ENCODE results near the gene CLEC16A. TPM values are rescaled to one million over a fixed set of nuclear protein-coding genes. Genes with fewer than 3 reads are reported as not detected.
A peak's percentile ranks its signal among the peaks of the same experiment; 100 is the strongest.

Gene CLEC16A
- total and polyA plus RNA-seq, 9 of the 15 experiments (the other 6 are each of a cell fraction or from before 2014, with no cell fraction given): 1.00 to 22.3 (median 10.0) TPM

GRCh38 chr16:11085916-11086315 lies 141.6 kb downstream of the CLEC16A start:
- H3K27ac ChIP-seq (ENCODE audit: extremely low read depth, low read depth, low read length): no peak overlapping the region
- no peaks in the 10 kb centered on the region for H4K20me1 ChIP-seq (replicated peaks; ENCODE audit: control insufficient read depth, insufficient read depth, low read length)
- CTCF ChIA-PET (ENCODE audit: low intra/inter-chr PET ratio): no interaction called here
- 97% methylated on average over 5 of the region's 5 CpGs for WGBS (ENCODE audit: insufficient coverage, low coverage, missing lambda C conversion rate)
- H3K9me1 ChIP-seq (ENCODE audit: control insufficient read depth, insufficient read depth, low read length): no peaks in the 10 kb centered on the region
- BruUV-seq (replicated peaks): no TSS peak
- peak overlapping the region in 1 of 2 experiments; percentile 7; a peak in 1 of 4 replicates for H3K9ac ChIP-seq (ENCODE audit: insufficient read depth in 1 of 2, low read depth in 2 of 2, low read length in 2 of 2)
- no peaks in the 10 kb centered on the region for H3K9me3 ChIP-seq (replicated peaks; ENCODE audit: control insufficient read depth, insufficient read depth, low read depth, low read length)
- no peak for FAIRE-seq
- TF ChIP-seq PHF21A (IDR thresholded peaks at IDR 0.05; ENCODE audit: borderline replicate concordance, low read depth) (no peak), NFIX (CRISPR knock-in tag; IDR thresholded peaks at IDR 0.05; ENCODE audit: low read depth) (no peak), HMGN3 (IDR thresholded peaks at IDR 0.05; ENCODE audit: borderline replicate concordance, extremely low read depth, insufficient read length, low read depth, low read length) (no peak), SMAD3 (CRISPR knock-in tag; conservative IDR thresholded peaks at IDR 0.05) (no peak), CAMTA2 (CRISPR knock-in tag; conservative IDR thresholded peaks at IDR 0.05) (no peak), CBX2 (IDR thresholded peaks at IDR 0.05; ENCODE audit: insufficient read depth, low read length, poor library complexity, severe bottlenecking) (no peak), SIN3A (IDR thresholded peaks at IDR 0.05; ENCODE audit: borderline replicate concordance in 2 of 2, control insufficient read depth in 1 of 2, low read depth in 2 of 2, low read length in 2 of 2) (no peak), ZBTB12 (CRISPR knock-in tag; IDR thresholded peaks at IDR 0.05) (no peak), MBD2 (IDR thresholded peaks at IDR 0.05; ENCODE audit: borderline replicate concordance, low read depth) (no peak), RFX7 (CRISPR knock-in tag; IDR thresholded peaks at IDR 0.05) (no peak), ZZZ3 (IDR thresholded peaks at IDR 0.05) (no peak), ZNF239 (CRISPR knock-in tag; IDR thresholded peaks at IDR 0.05) (no peak), HMG20B (CRISPR knock-in tag; IDR thresholded peaks at IDR 0.05) (no peak), ZNF707 (CRISPR knock-in tag; conservative IDR thresholded peaks at IDR 0.05) (no peak), ZNF785 (CRISPR knock-in tag; IDR thresholded peaks at IDR 0.05) (no peak)
- intact Hi-C loops (cut with micrococcal nuclease) (no loop called here), in situ Hi-C loops (cut with MboI) (no loop called here)
- H3K4me3 ChIP-seq: no peak overlapping the region
- no peaks in the 10 kb centered on the region for H3K27me3 ChIP-seq (ENCODE audit: control insufficient read depth in 2 of 2, insufficient read depth in 2 of 2, low read length in 2 of 2)
- H3K79me2 ChIP-seq (ENCODE audit: control insufficient read depth, insufficient read depth, low read length): no peaks in the 10 kb centered on the region
- no peak overlapping the region for H2AFZ ChIP-seq (ENCODE audit: low read depth, low read length)
- peaks cover 3% of the 10 kb centered on the region; the same call in 2 of the 3 replicates for H3K36me3 ChIP-seq (ENCODE audit: control insufficient read depth, insufficient read depth, low read length)
- no peak overlapping the region for H3K4me2 ChIP-seq (ENCODE audit: insufficient read depth, low read length)
- DNase-seq (ENCODE audit: extremely low read depth in 1 of 4, low spot score in 3 of 4): no peak
- ATAC-seq: no peak
- POLR2A ChIA-PET: interaction anchor here (0.6 to 0.9 kb wide), 3 partner anchors 17 to 175 kb away, joined by 3 to 4 read pairs (median 3); no protein-coding TSS in a partner anchor
- peaks cover 19 to 23% of the 10 kb centered on the region in 2 experiments for H3K4me1 ChIP-seq (replicated peaks in 1 of 2; ENCODE audit: control insufficient read depth in 2 of 2, insufficient read depth in 2 of 2, low read length in 2 of 2)

Measured in K562 (cell line).